Mesendoderm (in vitro differentiated cells): ENCODE data around the gene SLC35F1.

Source experiments
- DNase-seq: peaks from one replicate; pipeline ENCODE4 v3.0.0; 2013
- H2AK5ac ChIP-seq: 2 replicates; pipeline ENCODE4 v1.6.1; 2013; ENCODE audit warnings: low read length, inconsistent platforms
- H2BK120ac ChIP-seq: 2 replicates; pipeline ENCODE4 v1.6.1; 2013; ENCODE audit warnings: low read depth, mild to moderate bottlenecking, low read length, moderate library complexity, mixed read lengths
- H2BK15ac ChIP-seq: replicated peaks from 2 replicates; pipeline ENCODE4 v1.6.1; 2013; ENCODE audit warnings: low read depth, mild to moderate bottlenecking, moderate library complexity
- H2BK5ac ChIP-seq: 2 replicates; pipeline ENCODE4 v1.6.1; 2013; ENCODE audit warnings: low read length, inconsistent platforms
- H3K18ac ChIP-seq: 2 replicates; pipeline ENCODE4 v1.6.1; 2013; ENCODE audit warnings: mild to moderate bottlenecking, low read length, mixed read lengths
- H3K23ac ChIP-seq: one replicate; pipeline ENCODE4 v1.6.1; 2013; ENCODE audit warnings: low read length
- H3K27ac ChIP-seq: 2 replicates; pipeline ENCODE4 v1.5.1; 2013; ENCODE audit warnings: low read depth, mild to moderate bottlenecking, inconsistent platforms, low read length, moderate library complexity
- H3K27me3 ChIP-seq: 2 replicates; pipeline ENCODE4 v1.6.1; 2013; ENCODE audit warnings: low read length, control low read depth, mild to moderate bottlenecking, inconsistent platforms; ENCODE audit not compliant: insufficient read depth, poor library complexity
- H3K36me3 ChIP-seq: 2 replicates; pipeline ENCODE4 v1.6.1; 2013; ENCODE audit warnings: low read length, inconsistent platforms; ENCODE audit not compliant: control insufficient read depth, insufficient read depth
- H3K4ac ChIP-seq: one replicate; pipeline ENCODE4 v1.6.1; 2013; ENCODE audit warnings: low read depth, mild to moderate bottlenecking, low read length, moderate library complexity
- H3K4me1 ChIP-seq: 2 replicates; pipeline ENCODE4 v1.6.1; 2013; ENCODE audit warnings: low read depth, low read length, inconsistent platforms; ENCODE audit not compliant: control insufficient read depth
- H3K4me2 ChIP-seq: 2 replicates; pipeline ENCODE4 v1.6.1; 2013; ENCODE audit warnings: low read length
- H3K4me3 ChIP-seq: 2 replicates; pipeline ENCODE4 v1.5.1; 2013; ENCODE audit warnings: mild to moderate bottlenecking, low read length
- H3K56ac ChIP-seq: one replicate; pipeline ENCODE4 v1.6.1; 2013; ENCODE audit warnings: low read length
- H3K79me1 ChIP-seq: 2 replicates; pipeline ENCODE4 v1.6.1; 2013; ENCODE audit warnings: low read length, inconsistent platforms
- H3K79me2 ChIP-seq: 2 replicates; pipeline ENCODE4 v1.6.1; 2013; ENCODE audit warnings: mild to moderate bottlenecking, low read length; ENCODE audit not compliant: control insufficient read depth, insufficient read depth
- H3K9ac ChIP-seq: 2 replicates; pipeline ENCODE4 v1.6.1; 2013; ENCODE audit warnings: low read length, inconsistent platforms
- H4K5ac ChIP-seq: one replicate; pipeline ENCODE4 v1.6.1; 2013; ENCODE audit warnings: low read length
- H4K8ac ChIP-seq: one replicate; pipeline ENCODE4 v1.6.1; 2013; ENCODE audit warnings: low read depth, mild to moderate bottlenecking, control low read depth, low read length, moderate library complexity
- WGBS: extraction: QIAGEN DNeasy Blood & Tissue Kit; methylation state at CpG from one replicate; pipeline ENCODE4 v1.1.7; 2013; ENCODE audit warnings: low lambda C conversion rate, missing lambda C conversion rate; ENCODE audit not compliant: insufficient coverage; ENCODE audit errors: extremely low coverage; 5-methylcytosine and 5-hydroxymethylcytosine counted together

The SLC35F1 gene

DNA sequence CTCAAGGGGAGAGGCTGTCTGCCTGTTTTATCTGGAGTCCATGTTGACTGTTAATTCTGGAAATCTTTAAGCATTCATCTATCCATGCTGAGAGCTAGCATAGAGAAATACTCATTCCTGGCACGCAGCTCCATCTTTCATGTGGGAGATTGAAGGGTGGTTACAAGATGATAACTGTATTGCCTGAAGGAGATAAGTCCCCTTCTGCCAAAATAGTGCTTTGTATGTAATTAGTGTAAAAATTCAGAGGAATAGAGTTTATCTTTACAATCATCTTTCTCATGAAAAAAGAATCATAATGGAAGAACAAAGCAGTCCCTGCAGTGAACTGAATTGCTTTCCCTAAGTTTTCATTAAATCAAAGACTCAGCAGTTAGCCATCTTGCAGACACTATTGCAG lies 256.5 kb downstream of the SLC35F1 start:
- Histone ChIP-seq H2AK5ac (no peak overlapping the region), H3K18ac (no peak overlapping the region), H4K5ac (no peak overlapping the region)

DNA sequence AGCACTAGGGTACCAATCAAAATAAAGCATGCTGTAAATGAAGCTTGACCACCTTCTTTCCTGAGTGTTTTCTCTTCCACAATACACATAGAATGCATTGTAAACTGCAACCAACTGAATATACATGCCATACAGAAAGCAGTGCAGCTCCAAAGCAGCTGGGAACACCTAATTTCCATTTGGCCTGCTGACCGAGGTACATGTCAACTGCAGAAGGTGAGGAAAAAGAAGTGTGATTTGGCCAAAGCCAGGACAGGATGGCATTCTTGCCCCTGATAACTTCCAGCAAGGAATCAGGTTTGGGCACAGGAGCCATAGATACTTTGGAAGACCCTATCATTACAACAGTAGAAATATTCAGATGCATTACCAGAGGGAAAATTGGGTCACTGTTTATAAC lies 258.4 kb downstream of the SLC35F1 start:
- Histone ChIP-seq H2BK15ac (no peak overlapping the region), H3K9ac (no peak overlapping the region), H3K79me1 (no peaks in the 10 kb centered on the region), H3K27me3 (no peaks in the 10 kb centered on the region), H3K27ac (no peak overlapping the region), H4K8ac (no peak overlapping the region), H3K4me3 (no peak overlapping the region), H3K56ac (no peak overlapping the region), H2BK120ac (no peak overlapping the region), H3K36me3 (no peaks in the 10 kb centered on the region), H3K4me2 (no peak overlapping the region), H3K23ac (no peak overlapping the region), H4K5ac (no peak overlapping the region), H3K79me2 (no peaks in the 10 kb centered on the region), H2AK5ac (no peak overlapping the region), H3K4me1 (no peaks in the 10 kb centered on the region), H2BK5ac (no peak overlapping the region), H3K4ac (no peak overlapping the region), H3K18ac (no peak overlapping the region)
- DNase-seq = no peak
- WGBS = no CpG with 5 or more reads among the region's 1 CpG

More for the DNA sequence above, 256.5 kb downstream of the SLC35F1 start:
- H3K23ac ChIP-seq = no peak overlapping the region
- no peak overlapping the region for H3K4me3 ChIP-seq
- no peak overlapping the region for H3K4ac ChIP-seq
- H3K36me3 ChIP-seq = no peaks in the 10 kb centered on the region
- H3K56ac ChIP-seq = no peak overlapping the region
- no peak overlapping the region for H3K9ac ChIP-seq
- DNase-seq = no peak
- H3K27ac ChIP-seq = no peak overlapping the region
- no peaks in the 10 kb centered on the region for H3K27me3 ChIP-seq
- no peak overlapping the region for H2BK15ac ChIP-seq
- no peak overlapping the region for H2BK120ac ChIP-seq
- H4K8ac ChIP-seq = no peak overlapping the region
- no peaks in the 10 kb centered on the region for H3K4me1 ChIP-seq
- WGBS = no CpG with 5 or more reads among the region's 1 CpG
- H3K79me1 ChIP-seq = no peaks in the 10 kb centered on the region
- H3K4me2 ChIP-seq = no peak overlapping the region
- H2BK5ac ChIP-seq = no peak overlapping the region
- H3K79me2 ChIP-seq = no peaks in the 10 kb centered on the region

DNA sequence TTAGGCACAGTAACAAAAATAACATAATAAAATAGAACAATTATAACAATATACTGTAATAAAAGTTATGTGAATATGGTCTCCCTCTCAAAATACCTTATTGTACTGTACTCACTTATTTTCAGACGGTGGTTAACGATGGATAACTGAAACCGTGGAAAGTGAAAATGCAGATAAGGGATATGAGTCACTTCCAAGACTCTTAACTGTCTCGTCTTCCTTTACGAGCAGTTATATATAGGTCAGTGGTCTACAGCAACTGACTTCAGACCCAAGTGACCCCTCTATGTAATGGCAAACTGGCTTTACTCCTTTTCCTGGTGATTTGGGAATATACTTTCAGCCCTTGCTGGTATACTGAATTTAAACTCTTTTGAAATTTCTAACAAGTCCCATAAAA lies 261.4 kb downstream of the SLC35F1 start:
- Histone ChIP-seq H3K79me1 (no peaks in the 10 kb centered on the region), H3K4me1 (no peaks in the 10 kb centered on the region), H3K27me3 (no peaks in the 10 kb centered on the region), H4K5ac (no peak overlapping the region), H3K79me2 (no peaks in the 10 kb centered on the region), H2AK5ac (no peak overlapping the region), H3K4ac (no peak overlapping the region), H3K9ac (no peak overlapping the region), H3K4me3 (no peak overlapping the region), H3K27ac (no peak overlapping the region), H4K8ac (no peak overlapping the region), H2BK120ac (no peak overlapping the region), H3K36me3 (no peaks in the 10 kb centered on the region), H2BK15ac (no peak overlapping the region), H2BK5ac (no peak overlapping the region), H3K18ac (no peak overlapping the region), H3K4me2 (no peak overlapping the region), H3K56ac (no peak overlapping the region), H3K23ac (no peak overlapping the region)
- no peak for DNase-seq
- no CpG with 5 or more reads among the region's 5 CpGs for WGBS

DNA sequence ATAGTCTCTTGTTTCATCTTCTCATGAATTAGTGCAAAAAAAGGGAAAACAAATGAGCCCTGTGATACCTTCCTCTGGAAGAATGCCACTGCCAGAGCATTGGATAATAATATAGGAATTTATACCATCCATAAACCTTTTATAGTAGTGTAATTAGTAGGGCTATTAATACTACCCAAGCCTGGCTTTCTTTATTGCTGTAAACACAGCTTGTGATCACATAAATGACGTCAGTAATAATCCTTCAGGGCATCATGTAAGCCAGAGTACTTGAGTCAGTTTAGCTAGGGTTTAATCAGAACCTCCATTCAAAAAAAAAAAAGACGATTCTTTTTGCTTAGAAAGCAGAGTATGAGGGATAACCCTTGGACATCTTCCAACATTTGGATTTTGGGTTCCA lies 264.8 kb downstream of the SLC35F1 start:
- no peaks in the 10 kb centered on the region for H3K79me2 ChIP-seq
- no peak overlapping the region for H3K56ac ChIP-seq
- no peak for DNase-seq
- no peak overlapping the region for H3K4me3 ChIP-seq
- H3K4ac ChIP-seq = no peak overlapping the region
- H2BK120ac ChIP-seq = no peak overlapping the region
- no peak overlapping the region for H3K27ac ChIP-seq
- H3K9ac ChIP-seq = no peak overlapping the region
- no peaks in the 10 kb centered on the region for H3K36me3 ChIP-seq
- no peak overlapping the region for H3K18ac ChIP-seq
- H2BK5ac ChIP-seq = no peak overlapping the region
- no peak overlapping the region for H3K4me2 ChIP-seq
- H4K5ac ChIP-seq = no peak overlapping the region
- no peaks in the 10 kb centered on the region for H3K27me3 ChIP-seq
- WGBS = no CpG with 5 or more reads among the region's 2 CpGs
- no peaks in the 10 kb centered on the region for H3K4me1 ChIP-seq
- no peaks in the 10 kb centered on the region for H3K79me1 ChIP-seq
- H3K23ac ChIP-seq = no peak overlapping the region
- no peak overlapping the region for H2BK15ac ChIP-seq
- H4K8ac ChIP-seq = no peak overlapping the region
- H2AK5ac ChIP-seq = no peak overlapping the region

DNA sequence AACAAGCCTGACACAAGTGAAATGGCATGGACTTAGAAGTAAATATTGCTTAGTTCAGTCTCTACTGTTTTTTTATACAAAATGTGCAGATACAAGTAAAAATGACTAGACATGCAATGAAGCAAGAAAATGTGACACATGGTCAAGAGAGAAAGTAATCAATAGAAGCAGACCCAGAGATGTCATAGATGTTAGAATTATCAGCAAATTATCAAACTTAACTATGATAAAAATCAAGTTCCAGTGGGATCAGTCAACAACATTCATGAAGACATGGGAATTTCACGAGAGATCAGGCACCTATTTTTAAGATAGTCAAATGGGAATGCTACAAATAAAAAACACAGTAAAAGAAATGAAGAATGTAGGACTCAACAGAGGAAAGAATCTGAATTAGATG lies 267.0 kb downstream of the SLC35F1 start:
- Histone ChIP-seq H2BK15ac (no peak overlapping the region), H3K9ac (no peak overlapping the region), H2BK5ac (no peak overlapping the region), H3K36me3 (no peaks in the 10 kb centered on the region), H4K5ac (no peak overlapping the region), H3K4me3 (no peak overlapping the region), H3K56ac (no peak overlapping the region), H3K79me2 (no peaks in the 10 kb centered on the region), H4K8ac (no peak overlapping the region), H3K79me1 (no peaks in the 10 kb centered on the region), H3K27me3 (no peaks in the 10 kb centered on the region), H2AK5ac (no peak overlapping the region), H3K4ac (no peak overlapping the region), H3K18ac (no peak overlapping the region), H2BK120ac (no peak overlapping the region), H3K4me1 (no peaks in the 10 kb centered on the region), H3K27ac (no peak overlapping the region), H3K23ac (no peak overlapping the region), H3K4me2 (no peak overlapping the region)
- DNase-seq = no peak
- no CpG with 5 or more reads among the region's 1 CpG for WGBS

DNA sequence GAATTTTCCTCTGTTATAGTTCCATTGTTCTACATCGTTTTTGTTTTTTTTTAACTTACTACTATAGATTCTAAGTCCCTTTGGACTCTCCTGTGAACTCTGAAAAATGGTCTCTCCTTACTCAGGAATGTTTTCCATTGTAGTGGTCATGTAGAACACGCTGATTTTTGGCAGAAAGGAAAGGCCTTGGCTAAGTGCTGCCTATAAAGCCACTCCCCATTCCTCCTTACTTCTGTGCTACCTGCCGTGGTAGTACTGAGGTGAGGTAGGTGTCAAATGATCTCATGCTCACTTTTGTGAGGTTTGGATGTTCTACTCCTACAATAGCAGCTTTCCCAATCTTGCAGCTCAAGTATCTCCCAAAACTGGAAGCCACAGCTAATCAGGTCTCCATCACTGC lies 270.7 kb downstream of the SLC35F1 start:
- no peaks in the 10 kb centered on the region for H3K36me3 ChIP-seq
- no peak overlapping the region for H3K4me2 ChIP-seq
- no peaks in the 10 kb centered on the region for H3K4me1 ChIP-seq
- H4K5ac ChIP-seq = no peak overlapping the region
- no peak overlapping the region for H3K9ac ChIP-seq
- no peak overlapping the region for H3K4ac ChIP-seq
- peak; percentile 11 for DNase-seq
- no peaks in the 10 kb centered on the region for H3K79me1 ChIP-seq
- H3K4me3 ChIP-seq = no peak overlapping the region
- H4K8ac ChIP-seq = no peak overlapping the region
- no peak overlapping the region for H3K27ac ChIP-seq
- no peaks in the 10 kb centered on the region for H3K79me2 ChIP-seq
- WGBS = no CpG with 5 or more reads among the region's 3 CpGs
- H2AK5ac ChIP-seq = no peak overlapping the region
- no peak overlapping the region for H3K18ac ChIP-seq
- no peak overlapping the region for H2BK5ac ChIP-seq
- no peak overlapping the region for H2BK120ac ChIP-seq
- H3K27me3 ChIP-seq = no peaks in the 10 kb centered on the region
- no peak overlapping the region for H2BK15ac ChIP-seq
- no peak overlapping the region for H3K23ac ChIP-seq
- H3K56ac ChIP-seq = no peak overlapping the region
